ENCODE measurements around the gene PLPPR4. TPM values are rescaled to one million over a fixed set of nuclear protein-coding genes. Genes with fewer than 3 reads are reported as not detected.

The PLPPR4 gene
- total RNA-seq, 1 donor from 2014 or later = 0.92 TPM

DNA sequence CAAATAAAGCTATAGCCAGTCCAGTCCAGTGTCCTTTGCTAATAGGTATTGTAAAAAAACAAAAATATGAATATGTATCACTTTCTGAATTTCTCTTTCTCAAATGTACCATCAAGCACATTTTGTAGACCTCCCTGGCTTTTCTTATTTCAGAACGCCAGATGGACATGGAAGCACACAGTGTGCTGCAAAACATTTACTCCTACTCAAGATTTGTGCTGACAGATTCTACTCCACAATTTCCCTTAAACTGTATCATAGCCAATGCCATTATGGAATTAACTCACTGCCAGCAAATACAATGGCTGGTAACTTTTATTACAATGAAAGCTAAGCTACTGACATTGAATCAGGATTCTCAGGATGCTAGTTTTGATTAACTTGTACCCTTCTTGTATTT is 30.8 kb upstream of the PLPPR4 start:
- DNase-seq (ENCODE audit: low spot score) = no peak
- H3K9me3 Mint-ChIP-seq (ENCODE audit: low read depth) = no peaks in the 10 kb centered on the region
- no peaks in the 10 kb centered on the region for H3K36me3 Mint-ChIP-seq (ENCODE audit: low read depth)
- no peak overlapping the region for H3K4me3 Mint-ChIP-seq (ENCODE audit: unreplicated experiment)
- peaks cover 23% of the 10 kb centered on the region for H3K27me3 Mint-ChIP-seq (ENCODE audit: low read depth)
- no peaks in the 10 kb centered on the region for H3K4me1 Mint-ChIP-seq (ENCODE audit: low read depth)
- H3K27ac Mint-ChIP-seq (ENCODE audit: unreplicated experiment) = no peak overlapping the region
- TF ChIP-seq CTCF (IDR thresholded peaks at IDR 0.05) = no peak

- Mint-ChIP-seq H3K4me1 (ENCODE audit: low read depth) (no peaks in the 10 kb centered on the region), H3K27me3 (ENCODE audit: low read depth) (peaks cover 18% of the 10 kb centered on the region), H3K27ac (ENCODE audit: unreplicated experiment) (no peak overlapping the region), H3K4me3 (ENCODE audit: unreplicated experiment) (no peak overlapping the region), H3K36me3 (ENCODE audit: low read depth) (no peaks in the 10 kb centered on the region), H3K9me3 (ENCODE audit: low read depth) (no peaks in the 10 kb centered on the region)
- TF ChIP-seq CTCF (IDR thresholded peaks at IDR 0.05) = no peak
- DNase-seq (ENCODE audit: low spot score) = no peak
Observed at GRCh38 chr1:99236756-99237155, 27.5 kb upstream of the PLPPR4 start.

- no peaks in the 10 kb centered on the region for H3K4me1 Mint-ChIP-seq (ENCODE audit: low read depth)
- no peaks in the 10 kb centered on the region for H3K36me3 Mint-ChIP-seq (ENCODE audit: low read depth)
- H3K27ac Mint-ChIP-seq (ENCODE audit: unreplicated experiment) = no peak overlapping the region
- no peak for TF ChIP-seq CTCF (IDR thresholded peaks at IDR 0.05)
- H3K4me3 Mint-ChIP-seq (ENCODE audit: unreplicated experiment) = no peak overlapping the region
- no peak for DNase-seq (ENCODE audit: low spot score)
- H3K27me3 Mint-ChIP-seq (ENCODE audit: low read depth) = peaks cover 23% of the 10 kb centered on the region
- no peaks in the 10 kb centered on the region for H3K9me3 Mint-ChIP-seq (ENCODE audit: low read depth)
Observed at GRCh38 chr1:99239690-99240089, 24.6 kb upstream of the PLPPR4 start.

DNA sequence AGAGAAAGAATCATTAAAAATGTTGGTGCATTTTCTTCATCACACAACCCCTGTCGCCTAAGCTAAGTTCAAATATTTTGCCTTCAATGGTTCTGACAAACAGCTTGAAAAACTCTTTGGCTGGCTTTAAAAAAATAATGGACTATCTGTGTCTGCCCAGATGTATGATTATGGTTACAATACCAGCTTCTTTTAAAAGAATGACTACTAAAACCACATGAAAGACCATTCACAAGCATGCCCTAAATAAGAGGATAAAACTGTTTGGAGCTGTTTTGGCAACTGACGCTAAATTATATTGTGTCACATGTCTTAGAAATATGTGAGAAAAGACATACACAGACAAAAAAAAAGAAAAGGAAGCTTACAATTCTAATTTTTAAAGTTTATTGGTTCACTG is 23.7 kb upstream of the PLPPR4 start:
- H3K9me3 Mint-ChIP-seq (ENCODE audit: low read depth) = no peaks in the 10 kb centered on the region
- H3K4me1 Mint-ChIP-seq (ENCODE audit: low read depth) = no peaks in the 10 kb centered on the region
- no peak for DNase-seq (ENCODE audit: low spot score)
- H3K4me3 Mint-ChIP-seq (ENCODE audit: unreplicated experiment) = no peak overlapping the region
- no peaks in the 10 kb centered on the region for H3K36me3 Mint-ChIP-seq (ENCODE audit: low read depth)
- H3K27ac Mint-ChIP-seq (ENCODE audit: unreplicated experiment) = no peak overlapping the region
- no peak for TF ChIP-seq CTCF (IDR thresholded peaks at IDR 0.05)
- H3K27me3 Mint-ChIP-seq (ENCODE audit: low read depth) = peaks cover 23% of the 10 kb centered on the region

DNA sequence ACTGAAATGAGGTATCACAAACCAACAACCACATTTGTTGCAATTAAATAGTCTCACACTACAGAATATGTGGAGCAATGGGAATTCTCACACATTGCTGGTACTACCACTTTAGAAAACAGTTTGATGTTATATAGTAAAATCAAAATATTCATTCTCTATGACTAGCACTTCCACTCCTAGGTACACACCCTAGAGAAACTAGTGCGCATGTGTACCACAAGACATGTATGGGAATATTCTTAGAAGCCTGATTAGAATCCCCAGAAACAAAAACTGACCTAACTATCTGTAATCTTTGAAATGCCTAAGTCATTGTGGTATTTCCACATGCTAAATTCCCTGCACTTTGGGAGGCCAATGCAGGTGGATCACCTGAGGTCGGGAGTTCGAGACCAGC is 18.1 kb upstream of the PLPPR4 start:
- no peaks in the 10 kb centered on the region for H3K4me1 Mint-ChIP-seq (ENCODE audit: low read depth)
- no peak for DNase-seq (ENCODE audit: low spot score)
- no peak for TF ChIP-seq CTCF (IDR thresholded peaks at IDR 0.05)
- no peak overlapping the region for H3K27ac Mint-ChIP-seq (ENCODE audit: unreplicated experiment)
- H3K4me3 Mint-ChIP-seq (ENCODE audit: unreplicated experiment) = no peak overlapping the region
- peaks cover 4% of the 10 kb centered on the region for H3K9me3 Mint-ChIP-seq (ENCODE audit: low read depth)
- H3K27me3 Mint-ChIP-seq (ENCODE audit: low read depth) = peaks cover 15% of the 10 kb centered on the region
- no peaks in the 10 kb centered on the region for H3K36me3 Mint-ChIP-seq (ENCODE audit: low read depth)
